ENCODE data around the gene BFSP1. TPM values are rescaled to one million over a fixed set of nuclear protein-coding genes. Genes with fewer than 3 reads are reported as not detected.

The BFSP1 gene
- total and polyA plus RNA-seq, 2 experiments from 2014 or later = 2.0 to 2.3 TPM

DNA sequence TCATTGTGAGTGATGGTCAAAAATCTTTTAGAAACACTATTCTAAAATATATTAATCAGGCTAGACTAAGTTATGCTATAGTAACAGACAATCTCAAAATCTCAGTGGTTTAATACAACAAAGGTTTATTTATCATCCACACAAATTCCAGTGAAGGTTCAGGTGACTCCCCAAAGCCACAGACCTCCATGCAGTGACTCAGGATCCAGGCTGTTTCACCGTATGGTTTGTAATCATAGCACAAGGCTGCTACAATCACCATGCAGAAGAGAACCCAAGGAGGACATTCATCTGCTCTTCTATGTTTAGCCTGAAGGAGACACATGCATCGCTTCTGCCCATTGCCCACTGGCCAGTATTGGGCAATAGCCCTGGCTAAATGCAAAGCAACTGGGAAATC is 46.2 kb downstream of the BFSP1 start:
- Histone ChIP-seq H3K4me3 (no peak overlapping the region), H3K4me1 (ENCODE audit: insufficient read depth) (no peaks in the 10 kb centered on the region), H3K4me2 (no peak overlapping the region), H3K9me2 (replicated peaks; ENCODE audit: insufficient read depth) (no peaks in the 10 kb centered on the region), H4K20me1 (ENCODE audit: insufficient read depth, poor library complexity, severe bottlenecking) (no peaks in the 10 kb centered on the region), H3K27me3 (no peaks in the 10 kb centered on the region), H3K79me2 (no peaks in the 10 kb centered on the region), H2AFZ (no peak overlapping the region), H3K9me3 (ENCODE audit: low read depth) (no peaks in the 10 kb centered on the region), H3K27ac (no peak overlapping the region), H3K36me3 (replicated peaks; ENCODE audit: insufficient read depth, low read depth) (no peaks in the 10 kb centered on the region)
- TF ChIP-seq EZH2phosphoT487 (IDR thresholded peaks at IDR 0.05; ENCODE audit: low read depth, severe bottlenecking, unreplicated experiment) (no peak), EZH2 (IDR thresholded peaks at IDR 0.05; ENCODE audit: borderline replicate concordance) (no peak)
- TF ChIP-seq, protein P1, sequence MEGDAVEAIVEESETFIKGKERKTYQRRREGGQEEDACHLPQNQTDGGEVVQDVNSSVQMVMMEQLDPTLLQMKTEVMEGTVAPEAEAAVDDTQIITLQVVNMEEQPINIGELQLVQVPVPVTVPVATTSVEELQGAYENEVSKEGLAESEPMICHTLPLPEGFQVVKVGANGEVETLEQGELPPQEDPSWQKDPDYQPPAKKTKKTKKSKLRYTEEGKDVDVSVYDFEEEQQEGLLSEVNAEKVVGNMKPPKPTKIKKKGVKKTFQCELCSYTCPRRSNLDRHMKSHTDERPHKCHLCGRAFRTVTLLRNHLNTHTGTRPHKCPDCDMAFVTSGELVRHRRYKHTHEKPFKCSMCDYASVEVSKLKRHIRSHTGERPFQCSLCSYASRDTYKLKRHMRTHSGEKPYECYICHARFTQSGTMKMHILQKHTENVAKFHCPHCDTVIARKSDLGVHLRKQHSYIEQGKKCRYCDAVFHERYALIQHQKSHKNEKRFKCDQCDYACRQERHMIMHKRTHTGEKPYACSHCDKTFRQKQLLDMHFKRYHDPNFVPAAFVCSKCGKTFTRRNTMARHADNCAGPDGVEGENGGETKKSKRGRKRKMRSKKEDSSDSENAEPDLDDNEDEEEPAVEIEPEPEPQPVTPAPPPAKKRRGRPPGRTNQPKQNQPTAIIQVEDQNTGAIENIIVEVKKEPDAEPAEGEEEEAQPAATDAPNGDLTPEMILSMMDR (IDR thresholded peaks at IDR 0.05; ENCODE audit: poor library complexity) = no peak
- DNase-seq (ENCODE audit: low spot score) = no peak
- WGBS (ENCODE audit: low lambda C conversion rate, missing lambda C conversion rate) = 94% methylated on average over 2 of the region's 2 CpGs

DNA sequence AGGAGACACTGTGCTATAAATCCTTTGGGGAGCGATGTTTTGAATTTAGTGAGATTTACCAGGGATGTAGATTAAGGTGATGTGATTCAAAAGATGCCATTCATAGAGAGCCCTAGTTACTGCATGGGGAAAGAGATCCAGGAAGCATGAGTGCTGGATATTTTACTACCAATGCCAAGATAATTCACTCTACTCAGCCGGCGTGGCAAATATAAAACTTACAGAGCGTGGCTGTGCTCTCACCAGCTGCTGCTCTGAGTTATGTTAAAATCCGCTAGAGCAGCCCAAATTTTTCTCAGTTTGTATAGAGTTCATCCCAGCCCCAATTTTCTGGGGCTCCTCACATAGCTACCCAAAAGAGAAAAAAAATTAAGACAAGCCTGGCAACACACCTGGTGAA is 48.6 kb downstream of the BFSP1 start:
- H3K9me2 ChIP-seq (replicated peaks; ENCODE audit: insufficient read depth) = no peaks in the 10 kb centered on the region
- TF ChIP-seq EZH2phosphoT487 (IDR thresholded peaks at IDR 0.05; ENCODE audit: low read depth, severe bottlenecking, unreplicated experiment) (no peak), EZH2 (IDR thresholded peaks at IDR 0.05; ENCODE audit: borderline replicate concordance) (no peak)
- TF ChIP-seq, protein P1 (IDR thresholded peaks at IDR 0.05; ENCODE audit: poor library complexity) = no peak
- 89% methylated on average over 5 of the region's 5 CpGs for WGBS (ENCODE audit: low lambda C conversion rate, missing lambda C conversion rate)
- H3K27ac ChIP-seq = no peak overlapping the region
- H2AFZ ChIP-seq = no peak overlapping the region
- H3K27me3 ChIP-seq = no peaks in the 10 kb centered on the region
- H3K4me2 ChIP-seq = no peak overlapping the region
- no peaks in the 10 kb centered on the region for H3K9me3 ChIP-seq (ENCODE audit: low read depth)
- no peak for DNase-seq (ENCODE audit: low spot score)
- H3K79me2 ChIP-seq = no peaks in the 10 kb centered on the region
- no peak overlapping the region for H3K4me3 ChIP-seq
- H4K20me1 ChIP-seq (ENCODE audit: insufficient read depth, poor library complexity, severe bottlenecking) = no peaks in the 10 kb centered on the region
- no peaks in the 10 kb centered on the region for H3K4me1 ChIP-seq (ENCODE audit: insufficient read depth)
- no peaks in the 10 kb centered on the region for H3K36me3 ChIP-seq (replicated peaks; ENCODE audit: insufficient read depth, low read depth)

DNA sequence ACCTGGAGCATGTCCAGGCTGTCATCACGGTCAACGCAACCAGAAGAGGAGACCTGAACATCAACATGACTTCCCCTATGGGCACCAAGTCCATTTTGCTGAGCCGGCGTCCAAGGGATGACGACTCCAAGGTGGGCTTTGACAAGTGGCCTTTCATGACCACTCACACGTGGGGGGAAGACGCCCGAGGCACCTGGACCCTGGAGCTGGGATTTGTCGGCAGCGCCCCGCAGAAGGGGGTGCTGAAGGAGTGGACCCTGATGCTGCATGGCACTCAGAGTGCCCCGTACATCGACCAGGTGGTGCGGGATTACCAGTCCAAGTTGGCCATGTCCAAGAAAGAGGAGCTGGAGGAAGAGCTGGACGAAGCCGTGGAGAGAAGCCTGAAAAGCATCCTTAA is 49.5 kb downstream of the BFSP1 start:
- no peak for DNase-seq (ENCODE audit: low spot score)
- 94% methylated on average over 16 of the region's 16 CpGs for WGBS (ENCODE audit: low lambda C conversion rate, missing lambda C conversion rate)

More for the DNA sequence above, 49.5 kb downstream of the BFSP1 start:
- Histone ChIP-seq H3K9me3 (ENCODE audit: low read depth) (no peaks in the 10 kb centered on the region), H3K27ac (no peak overlapping the region), H3K4me2 (no peak overlapping the region), H3K4me3 (no peak overlapping the region), H3K4me1 (ENCODE audit: insufficient read depth) (no peaks in the 10 kb centered on the region), H3K79me2 (no peaks in the 10 kb centered on the region), H3K9me2 (replicated peaks; ENCODE audit: insufficient read depth) (no peaks in the 10 kb centered on the region), H2AFZ (no peak overlapping the region), H3K36me3 (replicated peaks; ENCODE audit: insufficient read depth, low read depth) (no peaks in the 10 kb centered on the region), H4K20me1 (ENCODE audit: insufficient read depth, poor library complexity, severe bottlenecking) (no peaks in the 10 kb centered on the region), H3K27me3 (no peaks in the 10 kb centered on the region)
- TF ChIP-seq, protein P1 (IDR thresholded peaks at IDR 0.05; ENCODE audit: poor library complexity) = no peak
- TF ChIP-seq EZH2 (IDR thresholded peaks at IDR 0.05; ENCODE audit: borderline replicate concordance) (no peak), EZH2phosphoT487 (IDR thresholded peaks at IDR 0.05; ENCODE audit: low read depth, severe bottlenecking, unreplicated experiment) (no peak)

Measured in hepatocyte (in vitro differentiated cells).